IMR-90 (cell line): ENCODE results near the gene TINAGL1. TPM values are rescaled to one million over a fixed set of nuclear protein-coding genes. Genes with fewer than 3 reads are reported as not detected.

ENCODE experiments used
- ATAC-seq: fragments of 200-7000 bp; cut with Tn5 transposase; 2 replicates; pipeline ENCODE4 v1.9.1; 2020; ENCODE audit warnings: low read depth, mild to moderate bottlenecking, moderate library complexity
- Bru-seq: library from RNA; stranded (reverse); fragments of 400-500 nt; gene quantifications from one replicate; lab custom pipeline; 2021; lab: Mats Ljungman, UMichigan
- BruChase-seq, 2 experiments: library from RNA; stranded (reverse); fragments of 400-500 nt; gene quantifications; one replicate each; lab custom pipeline; 2021; lab: Mats Ljungman, UMichigan
- BruUV-seq: library from RNA; stranded (reverse); fragments of 400-500 nt; replicated peaks from 2 replicates; lab custom pipeline; 2021; lab: Mats Ljungman, UMichigan
- CTCF ChIA-PET: fragments of 300-600 bp; formaldehyde crosslinking; extraction: SDS; loops from one replicate; lab custom pipeline; 2021; ENCODE audit warnings: antibody characterized with exemption; lab: Yijun Ruan, JAX
- POLR2A ChIA-PET: fragments of 300-600 bp; sonication (Branson Sonifier 250); formaldehyde crosslinking; loops from one replicate; lab custom pipeline; 2022; ENCODE audit warnings: antibody characterized with exemption; ENCODE audit not compliant: unreplicated experiment; lab: Charles Lee
- DNase-seq: peaks from one replicate; pipeline ENCODE4 v3.0.0; 2013
- H2AFZ ChIP-seq: replicated peaks from 2 replicates; pipeline ENCODE3; 2013; ENCODE audit warnings: low read length, mild to moderate bottlenecking; ENCODE audit not compliant: poor library complexity
- H2AK5ac ChIP-seq: 2 replicates; pipeline ENCODE4 v1.6.1; 2013; ENCODE audit warnings: low read depth, low read length, inconsistent platforms
- H2AK9ac ChIP-seq: replicated peaks from 2 replicates; pipeline ENCODE3; 2013; ENCODE audit warnings: mild to moderate bottlenecking, low read depth, low read length, moderate library complexity; ENCODE audit not compliant: poor library complexity
- H2BK120ac ChIP-seq: 2 replicates; pipeline ENCODE4 v1.6.1; 2013; ENCODE audit warnings: low read depth, low read length, inconsistent platforms
- H2BK15ac ChIP-seq: 3 replicates; pipeline ENCODE4 v1.6.1; 2013; ENCODE audit warnings: low read depth, low read length, inconsistent platforms
- H2BK20ac ChIP-seq: 2 replicates; pipeline ENCODE4 v1.6.1; 2013; ENCODE audit warnings: low read depth, mild to moderate bottlenecking, inconsistent platforms, low read length, moderate library complexity
- H2BK5ac ChIP-seq: 2 replicates; pipeline ENCODE4 v1.6.1; 2013; ENCODE audit warnings: mild to moderate bottlenecking, low read depth, low read length, inconsistent platforms; ENCODE audit not compliant: poor library complexity, severe bottlenecking
- H3K14ac ChIP-seq: replicated peaks from 2 replicates; pipeline ENCODE4 v1.6.1; 2013; ENCODE audit warnings: low read depth, low read length, inconsistent platforms
- H3K18ac ChIP-seq: 2 replicates; pipeline ENCODE4 v1.6.1; 2013; ENCODE audit warnings: low read depth, low read length, control low read depth
- H3K23ac ChIP-seq: 2 replicates; pipeline ENCODE4 v1.6.1; 2013; ENCODE audit warnings: low read depth, low read length, inconsistent platforms
- H3K27ac ChIP-seq: 2 replicates; pipeline ENCODE4 v1.5.1; 2013; ENCODE audit warnings: mild to moderate bottlenecking, control low read depth, low read length; ENCODE audit not compliant: insufficient read depth
- H3K27me3 ChIP-seq: 2 replicates; pipeline ENCODE4 v1.6.1; 2013; ENCODE audit warnings: low read length; ENCODE audit not compliant: control insufficient read depth, insufficient read depth
- H3K36me3 ChIP-seq: 2 replicates; pipeline ENCODE4 v1.6.1; 2013; ENCODE audit warnings: low read length, mixed read lengths; ENCODE audit not compliant: control insufficient read depth, insufficient read depth
- H3K4ac ChIP-seq: 2 replicates; pipeline ENCODE4 v1.6.1; 2013; ENCODE audit warnings: low read depth, low read length, inconsistent platforms
- H3K4me1 ChIP-seq: 2 replicates; pipeline ENCODE4 v1.6.1; 2013; ENCODE audit warnings: low read length, mixed read lengths; ENCODE audit not compliant: control insufficient read depth, insufficient read depth
- H3K4me2 ChIP-seq: 2 replicates; pipeline ENCODE4 v1.6.1; 2013; ENCODE audit warnings: low read depth, mild to moderate bottlenecking, control low read depth, low read length, moderate library complexity
- H3K4me3 ChIP-seq: 2 replicates; pipeline ENCODE4 v1.5.1; 2013; ENCODE audit warnings: low read depth, mild to moderate bottlenecking, control low read depth, low read length, moderate library complexity; ENCODE audit not compliant: insufficient read depth
- H3K56ac ChIP-seq: 2 replicates; pipeline ENCODE4 v1.6.1; 2013; ENCODE audit warnings: low read length, inconsistent platforms; ENCODE audit not compliant: insufficient read depth; ENCODE audit errors: extremely low read depth
- H3K79me1 ChIP-seq, 2 experiments: 2 replicates each; pipeline ENCODE4 v1.6.1; 2013; ENCODE audit warnings: low read length in 2 of 2, inconsistent platforms in 1 of 2, low read depth in 1 of 2
- H3K9ac ChIP-seq: 2 replicates; pipeline ENCODE4 v1.6.1; 2013; ENCODE audit warnings: low read depth, low read length, control low read depth
- H3K9me1 ChIP-seq: 2 replicates; pipeline ENCODE4 v1.6.1; 2013; ENCODE audit warnings: low read length, inconsistent platforms; ENCODE audit not compliant: insufficient read depth
- H3K9me3 ChIP-seq: 2 replicates; pipeline ENCODE4 v1.6.1; 2013; ENCODE audit warnings: low read length; ENCODE audit not compliant: control insufficient read depth, insufficient read depth
- H4K20me1 ChIP-seq: 2 replicates; pipeline ENCODE4 v1.6.1; 2013; ENCODE audit warnings: low read length, inconsistent platforms; ENCODE audit not compliant: insufficient read depth
- H4K5ac ChIP-seq: 2 replicates; pipeline ENCODE4 v1.6.1; 2013; ENCODE audit warnings: mild to moderate bottlenecking, low read depth, low read length, control low read depth
- H4K8ac ChIP-seq, 2 experiments: 2 replicates each; pipeline ENCODE4 v1.6.1; 2013; ENCODE audit warnings: low read depth in 2 of 2, low read length in 2 of 2, control low read depth in 1 of 2, inconsistent platforms in 1 of 2
- H4K91ac ChIP-seq: 2 replicates; pipeline ENCODE4 v1.6.1; 2013; ENCODE audit warnings: low read depth, low read length, inconsistent platforms; ENCODE audit not compliant: insufficient read depth
- BHLHE40 ChIP-seq: fragments of 150-350 bp; IDR thresholded peaks from 2 replicates; pipeline ENCODE4 v1.6.1; 2016; ENCODE audit warnings: mild to moderate bottlenecking, low read depth, low read length
- CEBPB ChIP-seq: IDR thresholded peaks from 2 replicates; pipeline ENCODE4 v1.6.1; 2012; ENCODE audit warnings: low read depth, low read length, improper control_type of control experiment
- CHD1 ChIP-seq: IDR thresholded peaks from 2 replicates; pipeline ENCODE4 v1.6.1; 2012; ENCODE audit warnings: low read depth, low read length, improper control_type of control experiment
- FOS ChIP-seq: fragments of 150-350 bp; IDR thresholded peaks from 2 replicates; pipeline ENCODE4 v1.6.1; 2016; ENCODE audit warnings: low read depth, low read length
- MAFK ChIP-seq: IDR thresholded peaks from 2 replicates; pipeline ENCODE4 v1.6.1; 2012; ENCODE audit warnings: low read depth, low read length, improper control_type of control experiment
- MAZ ChIP-seq: IDR thresholded peaks from 2 replicates; pipeline ENCODE4 v1.6.1; 2012; ENCODE audit warnings: low read depth, mild to moderate bottlenecking, low read length, improper control_type of control experiment, moderate library complexity, borderline replicate concordance
- MXI1 ChIP-seq: IDR thresholded peaks from 2 replicates; pipeline ENCODE4 v1.6.1; 2012; ENCODE audit warnings: low read depth, mild to moderate bottlenecking, low read length, moderate library complexity, borderline replicate concordance
- NFE2L2 ChIP-seq: fragments of 150-350 bp; IDR thresholded peaks from 2 replicates; pipeline ENCODE4 v1.6.1; 2016; ENCODE audit warnings: low read depth, mild to moderate bottlenecking, low read length
- POLR2A ChIP-seq: IDR thresholded peaks from 2 replicates; pipeline ENCODE4 v1.6.1; 2012; ENCODE audit warnings: mild to moderate bottlenecking, low read depth, low read length
- RAD21 ChIP-seq: IDR thresholded peaks from 2 replicates; pipeline ENCODE4 v1.6.1; 2012; ENCODE audit warnings: low read length, improper control_type of control experiment
- RCOR1 ChIP-seq: IDR thresholded peaks from 2 replicates; pipeline ENCODE4 v1.6.1; 2012; ENCODE audit warnings: mild to moderate bottlenecking, low read length, improper control_type of control experiment; ENCODE audit not compliant: insufficient replicate concordance
- RFX5 ChIP-seq: IDR thresholded peaks from 2 replicates; pipeline ENCODE4 v1.8.0; 2012; ENCODE audit warnings: low read depth, mild to moderate bottlenecking, low read length, moderate library complexity
- SMC3 ChIP-seq: fragments of 150-350 bp; IDR thresholded peaks from 2 replicates; pipeline ENCODE4 v1.6.1; 2016; ENCODE audit warnings: low read depth, mild to moderate bottlenecking, antibody characterized with exemption, low read length, moderate library complexity
- USF2 ChIP-seq: fragments of 150-350 bp; IDR thresholded peaks from 2 replicates; pipeline ENCODE4 v1.6.1; 2017; ENCODE audit warnings: mild to moderate bottlenecking, antibody characterized with exemption, low read length, low read depth
- WGBS, 2 experiments: methylation state at CpG; one replicate each; pipeline versions ENCODE4 v1.1.5 to v1.1.7; 2013; ENCODE audit warnings: missing lambda C conversion rate in 2 of 2; ENCODE audit not compliant: insufficient read length in 1 of 2; ENCODE audit errors: extremely low coverage in 2 of 2; 5-methylcytosine and 5-hydroxymethylcytosine counted together
- dilution Hi-C: fragments of 300-500 bp; cut with HindIII; formaldehyde crosslinking; loops from one replicate; pipeline ENCODE4 v1.14.3; 2018; ENCODE audit warnings: low sequenced_read_pairs; ENCODE audit not compliant: unreplicated experiment
- in situ Hi-C: fragments of 300-500 bp; cut with MboI; formaldehyde crosslinking; loops from 3 replicates; pipeline ENCODE4 v1.14.3; 2019; ENCODE audit warnings: low sequenced_read_pairs, inconsistent platforms, mixed read lengths
- intact Hi-C: fragments of 100-400 bp; cut with micrococcal nuclease; formaldehyde crosslinking; loops from 2 replicates; pipeline ENCODE4 v1.10.0; 2022
- long read RNA-seq: library from polyadenylated mRNA; unstranded; transcript quantifications from one replicate; pipeline ENCODE4 v2.0.0, GENCODE V29; 2021; ENCODE audit not compliant: unreplicated experiment
- polyA plus RNA-seq, 3 experiments: library from polyadenylated mRNA; depleted of rRNA; stranded (reverse); fragments of >200 nt; gene quantifications; 2 replicates each; pipeline ENCODE4 v1.2.3, GENCODE V29; 2012; ENCODE audit warnings: low replicate concordance in 1 of 3
- total RNA-seq: library from RNA; depleted of rRNA; stranded (reverse); fragments of >200 nt; gene quantifications from 2 replicates; pipeline ENCODE4 v1.2.3, GENCODE V29; 2012; rRNA removed
- TF ChIP-seq, protein P1 (sequence below): fragments of 150-350 bp; IDR thresholded peaks from 2 replicates; pipeline ENCODE4 v1.6.1; 2016; ENCODE audit warnings: low read depth, mild to moderate bottlenecking, low read length, moderate library complexity, borderline replicate concordance

TINAGL1 gene
- total RNA-seq (0.54 and 0.56 TPM in 2 replicates), polyA plus RNA-seq (2012; rRNA removed) (1.4 and 1.5 TPM in 2 replicates), Bru-seq, nascent RNA (percentile 18 among the genes with signal in this experiment), BruChase-seq, experiment 1, labeled RNA remaining after a 6-hour chase (percentile 15 among the genes with signal in this experiment), BruChase-seq, experiment 2, labeled RNA remaining after a 2-hour chase (percentile 11 among the genes with signal in this experiment)
- polyA plus RNA-seq (2012; cell fraction: cytosol; rRNA removed), result 0.76 and 2.1 TPM in 2 replicates
- 1.7 and 2.8 TPM in 2 replicates for polyA plus RNA-seq (2012; cell fraction: nucleus; rRNA removed; ENCODE audit: low replicate concordance)
- long read RNA-seq, result 0 reads

DNA sequence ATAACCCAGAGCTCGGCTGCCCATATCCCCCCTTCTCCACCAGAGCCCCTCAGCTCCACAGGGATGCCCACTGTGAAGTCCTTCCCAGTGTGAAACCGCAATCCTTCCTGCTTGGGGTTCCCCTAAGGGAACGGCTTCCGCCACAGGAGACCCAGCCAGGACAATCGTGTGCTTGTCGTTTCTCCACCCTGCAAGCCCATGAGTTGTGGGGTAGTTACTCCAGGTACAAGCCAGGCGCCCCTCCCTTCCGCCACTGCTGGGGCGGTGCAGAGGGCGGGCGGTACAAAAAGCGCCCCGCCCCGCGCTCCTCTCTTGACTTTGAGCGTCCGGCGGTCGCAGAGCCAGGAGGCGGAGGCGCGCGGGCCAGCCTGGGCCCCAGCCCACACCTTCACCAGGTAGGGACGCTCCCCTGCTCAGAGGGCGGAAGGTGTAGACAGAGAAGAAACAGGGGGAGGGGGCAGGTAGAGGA is at the start of gene TINAGL1:
TINAGL1 (plus strand) TSS at position 315 of the 469 bp plus-strand sequence. CDS start 634 bp downstream, outside the sequence.
- Histone ChIP-seq H2BK5ac (no peak within 1 kb of the TSS), H3K4me2 (no peak within 1 kb of the TSS), H2AFZ (peak within 1 kb of the TSS; percentile 62), H2BK20ac (no peak within 1 kb of the TSS; the same call in 1 of the 2 replicates), H3K14ac (no peak within 1 kb of the TSS), H3K9me3 (no peaks in the 10 kb centered on the region), H4K5ac (no peak within 1 kb of the TSS), H3K79me1 (no peaks in the 10 kb centered on the region), H4K20me1 (peaks cover 5% of the 10 kb centered on the region), H2AK5ac (peak within 1 kb of the TSS; percentile 9; the same call in 1 of the 2 replicates), H2BK15ac (no peak within 1 kb of the TSS), H3K4me3 (no peak within 1 kb of the TSS), H4K8ac (no peak within 1 kb of the TSS), H2AK9ac (peak within 1 kb of the TSS; percentile 51), H3K18ac (no peak within 1 kb of the TSS), H3K9me1 (peaks cover 11% of the 10 kb centered on the region), H4K91ac (peak within 1 kb of the TSS; percentile 20; the same call in 1 of the 2 replicates), H3K4ac (peak within 1 kb of the TSS; percentile 33; the same call in 1 of the 2 replicates), H3K36me3 (no peaks in the 10 kb centered on the region), H3K27ac (no peak within 1 kb of the TSS), H2BK120ac (no peak within 1 kb of the TSS), H3K9ac (no peak within 1 kb of the TSS), H3K27me3 (no peaks in the 10 kb centered on the region), H3K56ac (no peak within 1 kb of the TSS), H3K4me1 (peaks cover 29% of the 10 kb centered on the region), H3K23ac (no peak within 1 kb of the TSS)
- in situ Hi-C loops, result no loop called here
- no peak for ATAC-seq
- ChIA-PET POLR2A (no interaction called here), CTCF (no interaction called here)
- no CpG with 5 or more reads among the region's 25 CpGs for WGBS, 2 experiments
- intact Hi-C loops, result no loop called here
- BruUV-seq, result no TSS peak
- dilution Hi-C loops, result no loop called here
- DNase-seq, result no peak
- TF ChIP-seq MXI1 (no peak), USF2 (no peak), BHLHE40 (no peak), CHD1 (no peak), FOS (no peak), RAD21 (no peak), NFE2L2 (no peak), CEBPB (no peak), RFX5 (no peak), SMC3 (no peak), MAZ (no peak), MAFK (no peak), POLR2A (no peak), RCOR1 (no peak)
- TF ChIP-seq, protein P1, sequence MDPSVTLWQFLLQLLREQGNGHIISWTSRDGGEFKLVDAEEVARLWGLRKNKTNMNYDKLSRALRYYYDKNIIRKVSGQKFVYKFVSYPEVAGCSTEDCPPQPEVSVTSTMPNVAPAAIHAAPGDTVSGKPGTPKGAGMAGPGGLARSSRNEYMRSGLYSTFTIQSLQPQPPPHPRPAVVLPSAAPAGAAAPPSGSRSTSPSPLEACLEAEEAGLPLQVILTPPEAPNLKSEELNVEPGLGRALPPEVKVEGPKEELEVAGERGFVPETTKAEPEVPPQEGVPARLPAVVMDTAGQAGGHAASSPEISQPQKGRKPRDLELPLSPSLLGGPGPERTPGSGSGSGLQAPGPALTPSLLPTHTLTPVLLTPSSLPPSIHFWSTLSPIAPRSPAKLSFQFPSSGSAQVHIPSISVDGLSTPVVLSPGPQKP, result no peak
